WI38 (cell line): ENCODE data around the gene ARHGEF26.
A peak's percentile ranks its signal among the peaks of the same experiment; 100 is the strongest.

Source experiments
- H3K4me3 ChIP-seq: 2 replicates; pipeline ENCODE4 v1.5.1; 2011; ENCODE audit warnings: low read depth, mild to moderate bottlenecking, control low read depth, low read length
- TF ChIP-seq, protein P1 (sequence below): IDR thresholded peaks from 2 replicates; pipeline ENCODE4 v1.5.1; 2012; ENCODE audit warnings: low read depth, mild to moderate bottlenecking, control low read depth, low read length

The ARHGEF26 gene

DNA sequence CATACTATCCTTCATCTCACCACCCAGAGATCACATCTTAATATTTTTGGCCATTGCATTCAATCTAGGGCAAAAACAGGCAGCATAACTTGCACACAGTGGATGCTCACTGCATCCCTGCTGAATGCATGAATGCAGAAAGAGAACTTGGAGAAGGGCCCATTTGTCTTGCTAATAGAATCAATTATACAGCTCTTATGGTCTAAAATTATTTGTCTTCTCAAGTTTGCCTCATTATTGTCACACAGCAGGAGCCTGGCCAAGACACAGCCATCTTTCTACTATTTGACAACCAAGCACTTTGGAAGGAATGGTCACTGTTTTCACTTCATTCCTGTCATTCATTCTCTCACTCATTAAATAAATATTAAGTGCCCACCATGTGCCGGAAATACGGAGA lies 1.2 kb upstream of the ARHGEF26 start:
- TF ChIP-seq, protein P1, sequence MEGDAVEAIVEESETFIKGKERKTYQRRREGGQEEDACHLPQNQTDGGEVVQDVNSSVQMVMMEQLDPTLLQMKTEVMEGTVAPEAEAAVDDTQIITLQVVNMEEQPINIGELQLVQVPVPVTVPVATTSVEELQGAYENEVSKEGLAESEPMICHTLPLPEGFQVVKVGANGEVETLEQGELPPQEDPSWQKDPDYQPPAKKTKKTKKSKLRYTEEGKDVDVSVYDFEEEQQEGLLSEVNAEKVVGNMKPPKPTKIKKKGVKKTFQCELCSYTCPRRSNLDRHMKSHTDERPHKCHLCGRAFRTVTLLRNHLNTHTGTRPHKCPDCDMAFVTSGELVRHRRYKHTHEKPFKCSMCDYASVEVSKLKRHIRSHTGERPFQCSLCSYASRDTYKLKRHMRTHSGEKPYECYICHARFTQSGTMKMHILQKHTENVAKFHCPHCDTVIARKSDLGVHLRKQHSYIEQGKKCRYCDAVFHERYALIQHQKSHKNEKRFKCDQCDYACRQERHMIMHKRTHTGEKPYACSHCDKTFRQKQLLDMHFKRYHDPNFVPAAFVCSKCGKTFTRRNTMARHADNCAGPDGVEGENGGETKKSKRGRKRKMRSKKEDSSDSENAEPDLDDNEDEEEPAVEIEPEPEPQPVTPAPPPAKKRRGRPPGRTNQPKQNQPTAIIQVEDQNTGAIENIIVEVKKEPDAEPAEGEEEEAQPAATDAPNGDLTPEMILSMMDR: no peak

DNA sequence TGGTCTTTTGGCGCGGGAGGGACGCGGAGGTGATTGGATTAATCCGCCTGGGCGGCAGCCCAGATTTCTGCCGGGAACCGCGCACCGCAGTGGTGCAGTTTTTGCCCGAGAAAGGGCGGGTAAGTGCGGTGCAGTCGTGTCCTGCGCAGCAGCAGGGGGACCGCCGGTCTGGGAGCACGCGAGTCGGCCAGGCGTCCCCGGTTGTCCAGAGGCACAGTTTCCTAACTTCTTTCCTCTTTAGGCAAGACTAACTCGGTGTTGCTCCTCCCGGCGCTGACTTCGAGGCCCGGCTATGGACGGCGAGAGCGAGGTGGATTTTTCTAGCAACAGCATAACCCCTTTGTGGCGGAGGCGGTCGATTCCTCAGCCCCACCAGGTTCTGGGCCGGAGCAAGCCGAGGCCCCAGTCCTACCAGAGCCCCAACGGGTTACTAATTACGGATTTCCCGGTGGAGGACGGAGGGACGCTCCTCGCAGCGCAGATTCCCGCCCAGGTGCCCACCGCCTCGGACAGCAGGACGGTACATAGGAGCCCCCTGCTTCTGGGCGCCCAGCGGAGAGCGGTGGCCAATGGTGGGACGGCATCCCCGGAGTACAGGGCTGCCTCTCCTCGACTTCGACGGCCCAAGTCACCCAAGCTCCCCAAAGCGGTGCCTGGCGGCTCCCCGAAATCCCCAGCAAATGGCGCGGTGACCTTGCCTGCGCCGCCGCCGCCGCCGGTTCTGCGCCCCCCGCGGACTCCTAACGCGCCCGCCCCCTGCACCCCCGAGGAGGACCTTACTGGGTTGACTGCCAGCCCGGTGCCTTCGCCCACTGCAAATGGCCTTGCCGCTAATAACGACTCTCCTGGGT lies 736 bp downstream of the ARHGEF26 start:
- peak overlapping the region; percentile 63 for H3K4me3 ChIP-seq
- TF ChIP-seq, protein P1: no peak

More for the DNA sequence above, 1.2 kb upstream of the ARHGEF26 start:
- no peak overlapping the region for H3K4me3 ChIP-seq

GRCh38 chr3:154122552-154122911 lies 1.3 kb downstream of the ARHGEF26 start:
- TF ChIP-seq, protein P1: no peak
- peak overlapping the region; percentile 20; the same call in 1 of the 2 replicates for H3K4me3 ChIP-seq

GRCh38 chr3:154122912-154123559 lies 1.8 kb downstream of the ARHGEF26 start:
- H3K4me3 ChIP-seq: peak overlapping the region; percentile 20; the same call in 1 of the 2 replicates
- TF ChIP-seq, protein P1: no peak

DNA sequence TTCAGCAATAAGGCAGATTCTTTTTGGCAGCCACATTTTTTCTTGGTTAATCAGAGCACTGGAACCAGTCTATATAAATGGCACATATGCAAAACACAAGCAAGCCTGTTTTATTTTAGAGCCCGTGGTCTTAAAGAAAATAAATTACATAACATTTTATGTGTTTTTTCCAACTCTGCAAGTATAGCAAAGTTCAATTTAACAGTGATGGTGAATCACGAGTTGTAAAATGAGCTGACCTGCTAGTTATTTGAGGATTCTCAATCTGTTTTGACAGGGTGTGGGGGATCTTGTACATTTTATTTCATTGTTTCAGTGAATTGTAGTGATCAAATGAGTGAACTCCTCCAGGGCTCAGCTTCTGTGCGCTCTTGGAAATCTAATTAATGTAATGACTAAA lies 2.7 kb downstream of the ARHGEF26 start:
- no peak overlapping the region for H3K4me3 ChIP-seq
- TF ChIP-seq, protein P1: no peak

- TF ChIP-seq, protein P1: no peak
- no peak overlapping the region for H3K4me3 ChIP-seq
Measured at GRCh38 chr3:154125378-154126030, 4.3 kb downstream of the ARHGEF26 start.
